BLaER1 treated with 17β-estradiol and CSF1 and Interleukin-3, amounts not matched to agents 10 nM and 100 nM (cell line): ENCODE measurements around the gene SAMMSON.
A peak's percentile ranks its signal among the peaks of the same experiment; 100 is the strongest.

Experiments
- H3K27ac ChIP-seq, 11 experiments: shearing (Covaris generic); formaldehyde crosslinking; 2 replicates each; pipeline ENCODE4 v1.8.1; 2022
- H3K27me3 ChIP-seq, 11 experiments: shearing (Covaris generic); formaldehyde crosslinking; 2 replicates each; pipeline ENCODE4 v1.8.1; 2022
- H3K36me3 ChIP-seq, 11 experiments: shearing (Covaris generic); formaldehyde crosslinking; 2 replicates each; pipeline ENCODE4 v1.8.1; 2022
- H3K4me1 ChIP-seq, 10 experiments: shearing (Covaris generic); formaldehyde crosslinking; 2 replicates each; pipeline ENCODE4 v1.8.1; 2022
- H3K4me2 ChIP-seq, 11 experiments: shearing (Covaris generic); formaldehyde crosslinking; 2 replicates each; pipeline ENCODE4 v1.8.1; 2022
- H3K4me3 ChIP-seq, 10 experiments: shearing (Covaris generic); formaldehyde crosslinking; 2 replicates each; pipeline ENCODE4 v1.8.1; 2022
- H3K9ac ChIP-seq, 11 experiments: shearing (Covaris generic); formaldehyde crosslinking; 2 replicates each; pipeline ENCODE4 v1.8.1; 2022
- H3K9me3 ChIP-seq, 11 experiments: shearing (Covaris generic); formaldehyde crosslinking; replicated peaks in 1 of 11; 2 replicates each; pipeline ENCODE4 v1.8.1; 2022
- H4K20me1 ChIP-seq, 11 experiments: shearing (Covaris generic); formaldehyde crosslinking; 2 replicates each; pipeline ENCODE4 v1.8.1; 2022
- Cebpa-rat ChIP-seq, 11 experiments: shearing (Covaris generic); IDR thresholded peaks; 2 replicates each; pipeline ENCODE4 v1.8.1; 2022

SAMMSON gene

DNA sequence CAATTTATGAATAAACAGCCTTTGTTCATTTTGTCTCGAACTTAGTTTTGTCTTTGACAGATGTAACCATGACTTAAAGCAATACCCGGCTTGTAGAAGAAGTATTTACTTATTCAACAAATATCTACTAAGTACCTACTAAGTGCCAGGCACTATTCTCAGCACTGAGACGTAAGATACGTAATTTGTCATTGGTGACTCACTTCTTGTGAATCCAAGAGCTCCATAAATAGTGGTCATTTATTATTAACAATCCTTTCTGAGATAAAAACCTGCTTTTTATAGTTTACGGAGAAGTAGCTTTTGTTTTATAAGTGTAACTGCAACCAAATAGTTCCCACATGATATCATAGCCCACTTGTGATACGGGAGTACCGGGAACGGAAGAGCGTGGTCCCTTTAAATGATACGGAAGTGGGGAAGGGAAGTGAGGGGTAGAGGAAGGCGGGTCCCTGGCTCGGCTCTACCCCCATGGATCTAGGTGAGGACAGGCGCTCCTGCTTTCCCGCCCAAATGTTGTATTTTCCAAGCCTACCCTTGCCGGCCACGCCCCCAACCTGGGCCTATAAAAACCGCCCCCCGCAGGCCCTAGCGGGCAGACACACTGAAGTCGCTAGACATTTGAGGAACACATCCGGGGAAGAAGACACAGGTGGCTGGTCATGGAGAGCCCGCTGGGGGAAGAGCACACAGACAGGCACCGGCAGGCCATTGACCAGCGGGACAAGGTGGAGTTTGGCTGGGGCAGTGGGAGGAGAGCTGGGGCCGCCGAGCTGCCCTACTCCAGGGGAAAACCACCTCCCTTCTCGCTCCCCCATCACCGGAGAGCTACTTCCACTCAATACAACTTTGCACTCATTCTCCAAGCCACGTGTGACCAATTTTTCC, at the start of gene SAMMSON:
TSS of gene SAMMSON (plus strand) at position 594 of the 888 bp plus-strand sequence.
- peak within 1 kb of the TSS in 7 of 11 experiments; percentile 2 to 59 (median 39); a peak in 10 of 22 replicates for H3K4me2 ChIP-seq
- H3K4me1 ChIP-seq, result peaks cover 8 to 42% (median 18%) of the 10 kb centered on the region in 10 experiments; a peak in 17 of 20 replicates
- TF ChIP-seq Cebpa-rat (IDR thresholded peaks at IDR 0.05), result no peak
- H3K27ac ChIP-seq, result peak within 1 kb of the TSS in 6 of 11 experiments; percentile 17 to 43 (median 22); a peak in 10 of 22 replicates
- H3K9ac ChIP-seq, result peak within 1 kb of the TSS in 4 of 11 experiments; percentile 0 to 39 (median 14); a peak in 2 of 22 replicates
- H3K9me3 ChIP-seq, result peaks cover 0 to 18% (median 6%) of the 10 kb centered on the region in 11 experiments; a peak in 9 of 22 replicates
- H3K36me3 ChIP-seq, result no peaks in the 10 kb centered on the region
- no peak within 1 kb of the TSS for H3K4me3 ChIP-seq
- no peaks in the 10 kb centered on the region for H3K27me3 ChIP-seq
- no peaks in the 10 kb centered on the region for H4K20me1 ChIP-seq

DNA sequence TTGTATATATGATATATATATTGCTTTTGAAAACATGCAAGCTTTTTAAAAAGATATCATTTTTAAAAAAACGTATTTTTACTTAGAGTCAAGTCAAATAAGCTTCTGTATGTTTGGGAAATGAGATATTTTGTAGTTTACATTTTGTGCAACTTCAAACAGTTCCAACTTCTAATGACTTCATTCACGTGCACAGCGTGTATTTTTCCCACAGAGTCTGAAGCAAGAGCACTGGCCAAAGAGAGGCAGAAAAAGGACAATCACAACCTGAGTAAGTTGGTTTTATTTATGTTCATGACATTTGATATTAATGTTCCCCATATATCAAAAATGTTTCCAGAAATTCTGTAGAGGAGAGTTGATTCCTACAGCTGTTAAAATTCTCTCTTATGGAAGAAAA, 47.9 kb upstream of the SAMMSON start:
- H3K27me3 ChIP-seq, result no peaks in the 10 kb centered on the region
- no peak overlapping the region for H3K4me2 ChIP-seq
- H3K9me3 ChIP-seq, result no peaks in the 10 kb centered on the region
- no peak for TF ChIP-seq Cebpa-rat (IDR thresholded peaks at IDR 0.05)
- H3K27ac ChIP-seq, result no peak overlapping the region
- no peaks in the 10 kb centered on the region for H3K4me1 ChIP-seq
- peaks cover 0 to 17% (median 0%) of the 10 kb centered on the region in 11 experiments; a peak in 3 of 22 replicates for H4K20me1 ChIP-seq
- H3K4me3 ChIP-seq, result no peak overlapping the region
- H3K9ac ChIP-seq, result no peak overlapping the region
- H3K36me3 ChIP-seq, result peaks cover 0 to 84% (median 0%) of the 10 kb centered on the region in 11 experiments; a peak in 5 of 22 replicates

DNA sequence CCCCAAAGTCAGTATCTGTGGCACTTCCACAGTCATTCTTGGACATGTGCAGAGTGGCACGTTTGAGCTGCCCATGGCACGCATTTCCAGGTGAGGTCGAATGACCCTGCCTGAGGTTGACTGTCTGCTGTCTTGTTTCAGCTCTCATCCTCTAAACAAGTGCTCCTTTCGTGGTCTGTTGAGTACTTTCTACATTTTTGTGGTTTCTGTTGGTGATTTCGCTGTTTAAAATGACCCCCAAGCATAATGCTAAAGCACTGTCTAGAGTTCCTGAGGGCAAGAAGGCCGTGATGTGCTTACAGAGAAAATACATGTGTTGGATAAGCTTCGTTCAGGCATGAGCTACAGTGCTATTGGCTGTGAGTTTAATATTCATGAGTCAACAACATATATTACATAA, 40.0 kb upstream of the SAMMSON start:
- H3K4me2 ChIP-seq, result no peak overlapping the region
- no peak for TF ChIP-seq Cebpa-rat (IDR thresholded peaks at IDR 0.05)
- peaks cover 0 to 7% (median 0%) of the 10 kb centered on the region in 11 experiments; a peak in 2 of 22 replicates for H4K20me1 ChIP-seq
- H3K4me3 ChIP-seq, result no peak overlapping the region
- H3K36me3 ChIP-seq, result peaks cover 0 to 98% (median 0%) of the 10 kb centered on the region in 11 experiments; a peak in 6 of 22 replicates
- no peaks in the 10 kb centered on the region for H3K27me3 ChIP-seq
- no peaks in the 10 kb centered on the region for H3K9me3 ChIP-seq
- H3K9ac ChIP-seq, result no peak overlapping the region
- H3K27ac ChIP-seq, result no peak overlapping the region
- no peaks in the 10 kb centered on the region for H3K4me1 ChIP-seq

DNA sequence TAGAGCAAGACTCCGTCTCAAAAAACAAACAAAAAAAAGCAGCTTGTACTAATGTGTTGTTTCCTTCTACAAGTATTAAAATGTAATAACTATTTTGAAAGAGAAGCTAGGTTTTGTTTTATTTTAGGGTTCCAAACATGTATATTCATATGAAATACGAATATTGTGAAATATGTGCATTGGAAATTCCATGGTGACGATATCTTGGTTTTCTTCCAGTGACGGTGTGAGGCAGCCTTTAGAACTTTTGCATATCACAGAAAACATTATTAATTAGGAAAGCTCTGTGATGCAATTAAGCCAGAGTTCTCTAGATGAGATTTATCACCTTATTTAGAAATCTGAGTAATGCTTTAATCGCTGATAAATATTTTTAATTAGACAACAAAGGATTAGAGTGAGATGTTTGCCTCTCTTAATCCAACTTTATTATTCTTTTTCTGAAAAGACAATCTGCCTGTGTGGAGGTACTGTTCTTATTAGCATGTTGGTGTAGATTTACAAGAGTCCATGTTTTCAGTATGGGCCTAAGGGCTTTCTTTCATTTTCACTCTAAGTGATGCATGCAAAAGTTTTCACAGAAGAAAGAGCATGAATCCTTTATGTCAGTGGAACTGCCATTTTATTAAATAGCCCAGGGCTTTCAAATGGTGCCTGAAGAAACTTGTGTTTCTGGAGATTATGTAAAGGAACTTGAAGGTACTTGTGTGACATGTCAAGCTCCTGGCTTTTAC, 37.7 kb upstream of the SAMMSON start:
- Histone ChIP-seq H3K9ac (no peak overlapping the region), H3K9me3 (no peaks in the 10 kb centered on the region), H3K27me3 (no peaks in the 10 kb centered on the region), H3K4me1 (no peaks in the 10 kb centered on the region), H3K4me3 (no peak overlapping the region), H4K20me1 (peaks cover 0 to 7% (median 0%) of the 10 kb centered on the region in 11 experiments; a peak in 2 of 22 replicates), H3K4me2 (no peak overlapping the region), H3K36me3 (peaks cover 0 to 98% (median 0%) of the 10 kb centered on the region in 11 experiments; a peak in 7 of 22 replicates), H3K27ac (no peak overlapping the region)
- no peak for TF ChIP-seq Cebpa-rat (IDR thresholded peaks at IDR 0.05)

DNA sequence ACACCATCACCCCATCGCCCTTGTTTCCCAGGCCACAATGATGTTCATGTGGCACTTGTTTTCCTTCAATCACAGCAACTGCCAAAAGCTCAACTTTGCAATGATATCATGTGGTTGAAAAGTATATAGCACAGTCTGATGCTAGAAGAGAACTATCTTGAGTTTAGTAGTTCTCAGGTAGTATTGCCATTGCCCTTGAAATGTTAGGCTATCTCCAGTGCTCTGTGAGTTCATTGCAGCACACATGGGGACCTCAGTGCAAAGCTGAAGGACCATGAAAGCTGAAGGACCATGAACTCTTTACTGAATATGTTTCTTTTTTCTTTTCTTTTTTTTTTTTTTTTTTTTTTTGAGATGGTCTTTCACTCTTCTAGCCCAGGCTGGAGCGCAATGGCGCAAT, 35.9 kb upstream of the SAMMSON start:
- no peak overlapping the region for H3K4me3 ChIP-seq
- no peak for TF ChIP-seq Cebpa-rat (IDR thresholded peaks at IDR 0.05)
- H3K27me3 ChIP-seq, result no peaks in the 10 kb centered on the region
- no peaks in the 10 kb centered on the region for H3K9me3 ChIP-seq
- peaks cover 0 to 7% (median 0%) of the 10 kb centered on the region in 11 experiments; a peak in 2 of 22 replicates for H4K20me1 ChIP-seq
- H3K27ac ChIP-seq, result no peak overlapping the region
- H3K36me3 ChIP-seq, result peaks cover 0 to 89% (median 0%) of the 10 kb centered on the region in 11 experiments; a peak in 7 of 22 replicates
- peaks cover 0 to 10% (median 0%) of the 10 kb centered on the region in 10 experiments; a peak in 6 of 20 replicates for H3K4me1 ChIP-seq
- H3K4me2 ChIP-seq, result no peak overlapping the region
- H3K9ac ChIP-seq, result no peak overlapping the region

DNA sequence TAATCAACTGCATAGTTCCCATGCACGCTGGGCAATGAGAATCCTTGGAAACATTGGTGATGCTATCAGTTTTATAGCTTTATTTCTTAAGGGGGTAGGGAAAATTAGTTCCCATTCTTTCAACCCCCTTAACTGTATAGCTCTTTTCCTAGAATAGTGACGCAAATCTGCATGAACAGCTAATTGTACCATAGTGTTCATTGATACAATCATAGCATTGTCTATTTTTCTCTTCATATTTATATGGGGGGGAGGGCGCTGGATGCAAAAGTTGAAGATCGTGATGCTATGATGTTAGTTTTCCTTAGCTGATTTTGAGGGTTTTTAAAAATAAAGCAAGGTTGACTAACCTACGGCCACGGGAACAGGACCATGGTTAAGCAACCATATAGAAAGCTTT, 32.4 kb upstream of the SAMMSON start:
- TF ChIP-seq Cebpa-rat (IDR thresholded peaks at IDR 0.05), result no peak
- Histone ChIP-seq H4K20me1 (peaks cover 0 to 7% (median 0%) of the 10 kb centered on the region in 11 experiments; a peak in 2 of 22 replicates), H3K9ac (no peak overlapping the region), H3K27me3 (no peaks in the 10 kb centered on the region), H3K9me3 (no peaks in the 10 kb centered on the region), H3K4me2 (no peak overlapping the region), H3K4me3 (no peak overlapping the region), H3K4me1 (peaks cover 0 to 45% (median 2%) of the 10 kb centered on the region in 10 experiments; a peak in 10 of 20 replicates), H3K27ac (no peak overlapping the region), H3K36me3 (peaks cover 0 to 56% (median 0%) of the 10 kb centered on the region in 11 experiments; a peak in 7 of 22 replicates)

DNA sequence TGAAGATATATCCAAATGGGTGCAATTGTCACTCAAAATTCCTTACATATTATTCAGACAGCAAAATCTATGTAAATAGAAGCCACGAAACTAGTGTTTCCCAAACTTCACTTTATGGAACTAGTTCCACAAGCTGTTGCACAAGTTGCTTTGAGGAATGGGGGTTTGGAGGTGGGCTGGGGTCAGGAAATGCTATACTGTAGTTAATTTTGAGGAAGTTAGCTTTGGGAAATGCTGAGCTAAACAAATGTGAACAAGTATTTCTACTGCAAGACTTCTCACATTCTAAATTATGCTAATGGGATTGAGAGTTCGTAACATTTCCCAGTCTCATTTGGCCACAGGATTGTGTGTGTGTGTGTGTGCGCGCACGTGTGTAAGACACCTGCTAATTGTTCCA, 28.7 kb upstream of the SAMMSON start:
- peak in 1 of 11 experiments; percentile 60; a peak in 1 of 22 replicates for TF ChIP-seq Cebpa-rat (IDR thresholded peaks at IDR 0.05)
- no peaks in the 10 kb centered on the region for H3K27me3 ChIP-seq
- no peaks in the 10 kb centered on the region for H3K9me3 ChIP-seq
- peaks cover 0 to 20% (median 0%) of the 10 kb centered on the region in 11 experiments; a peak in 4 of 22 replicates for H3K36me3 ChIP-seq
- no peak overlapping the region for H3K9ac ChIP-seq
- H3K4me3 ChIP-seq, result no peak overlapping the region
- peak overlapping the region in 6 of 11 experiments; percentile 16 to 81 (median 58); a peak in 8 of 22 replicates for H3K4me2 ChIP-seq
- peak overlapping the region in 3 of 11 experiments; percentile 14 to 36 (median 26); a peak in 2 of 22 replicates for H3K27ac ChIP-seq
- peaks cover 0 to 48% (median 2%) of the 10 kb centered on the region in 10 experiments; a peak in 10 of 20 replicates for H3K4me1 ChIP-seq
- H4K20me1 ChIP-seq, result no peaks in the 10 kb centered on the region

DNA sequence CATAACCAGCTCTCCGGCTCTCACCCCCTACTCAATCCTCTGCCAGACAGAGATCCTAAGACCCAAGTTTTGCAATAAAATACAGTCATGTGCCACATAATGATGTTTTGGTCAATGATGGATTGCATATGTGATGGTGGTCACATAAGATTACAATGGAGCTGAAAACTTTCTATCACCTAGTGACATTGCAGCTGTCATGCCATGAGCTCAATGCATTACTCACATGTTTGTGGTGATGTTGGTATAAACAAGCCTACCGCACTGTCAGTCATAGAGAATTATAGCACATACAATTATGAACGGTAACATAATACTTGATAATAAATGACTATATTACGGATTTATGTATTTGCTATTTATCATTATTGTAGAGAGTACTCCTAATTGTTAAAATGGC, 26.9 kb upstream of the SAMMSON start:
- H3K36me3 ChIP-seq, result peaks cover 0 to 1% (median 0%) of the 10 kb centered on the region in 11 experiments; a peak in 2 of 22 replicates
- H3K4me1 ChIP-seq, result peaks cover 0 to 48% (median 2%) of the 10 kb centered on the region in 10 experiments; a peak in 10 of 20 replicates
- no peak for TF ChIP-seq Cebpa-rat (IDR thresholded peaks at IDR 0.05)
- no peak overlapping the region for H3K9ac ChIP-seq
- H3K27me3 ChIP-seq, result no peaks in the 10 kb centered on the region
- peaks cover 4 to 7% (median 7%) of the 10 kb centered on the region in 11 experiments for H3K9me3 ChIP-seq
- no peak overlapping the region for H3K27ac ChIP-seq
- H4K20me1 ChIP-seq, result no peaks in the 10 kb centered on the region
- H3K4me3 ChIP-seq, result no peak overlapping the region
- H3K4me2 ChIP-seq, result peak overlapping the region in 3 of 11 experiments; percentile 25 to 81 (median 80); a peak in 2 of 22 replicates
